Measurements from ENCODE around the gene OGFOD3. TPM values are rescaled to one million over a fixed set of nuclear protein-coding genes. Genes with fewer than 3 reads are reported as not detected.
"Not testable (repeated sequence)": the region's sequence is repeated elsewhere in the genome, so short reads cannot be mapped to it uniquely, and the experiment has no call there.

Gene OGFOD3
- total and polyA plus RNA-seq, 2 donors, result 10.0 to 31.5 TPM

- H3K4me3 ChIP-seq (ENCODE audit: low read depth, low read length), result no peak overlapping the region
- no peaks in the 10 kb centered on the region for H3K4me1 ChIP-seq (ENCODE audit: insufficient read depth)
- no peak for DNase-seq (ENCODE audit: extremely low spot score)
- WGBS, result 86% methylated on average over 7 of the region's 7 CpGs
- no peaks in the 10 kb centered on the region for H3K36me3 ChIP-seq (ENCODE audit: insufficient read depth)
- no peak overlapping the region for H3K27ac ChIP-seq (ENCODE audit: low read depth)
These were observed 63.5 kb downstream of the OGFOD3 start for GRCh38 chr17:82354804-82355308.

- WGBS, result 84% methylated on average over 8 of the region's 8 CpGs
- Histone ChIP-seq H3K27ac (ENCODE audit: low read depth) (no peak overlapping the region), H3K36me3 (ENCODE audit: insufficient read depth) (no peaks in the 10 kb centered on the region), H3K4me1 (ENCODE audit: insufficient read depth) (no peaks in the 10 kb centered on the region), H3K4me3 (ENCODE audit: low read depth, low read length) (no peak overlapping the region)
- no peak for DNase-seq (ENCODE audit: extremely low spot score)
These were observed 64.9 kb downstream of the OGFOD3 start for GRCh38 chr17:82353484-82353883.

- H3K36me3 ChIP-seq (ENCODE audit: insufficient read depth), result no peaks in the 10 kb centered on the region
- DNase-seq (ENCODE audit: extremely low spot score), result no peak
- no peak overlapping the region for H3K27ac ChIP-seq (ENCODE audit: low read depth)
- WGBS, result 35% methylated on average over 26 of the region's 26 CpGs
- no peak overlapping the region for H3K4me3 ChIP-seq (ENCODE audit: low read depth, low read length)
- no peaks in the 10 kb centered on the region for H3K4me1 ChIP-seq (ENCODE audit: insufficient read depth)
These were observed 66.5 kb downstream of the OGFOD3 start for GRCh38 chr17:82351713-82352488.

- Histone ChIP-seq H3K4me1 (ENCODE audit: insufficient read depth) (no peaks in the 10 kb centered on the region), H3K4me3 (ENCODE audit: low read depth, low read length) (no peak overlapping the region), H3K36me3 (ENCODE audit: insufficient read depth) (no peaks in the 10 kb centered on the region), H3K27ac (ENCODE audit: low read depth) (no peak overlapping the region)
- 56% methylated on average over 21 of the region's 21 CpGs for WGBS
- no peak for DNase-seq (ENCODE audit: extremely low spot score)
These were observed 67.1 kb downstream of the OGFOD3 start for GRCh38 chr17:82351254-82351712.

DNA sequence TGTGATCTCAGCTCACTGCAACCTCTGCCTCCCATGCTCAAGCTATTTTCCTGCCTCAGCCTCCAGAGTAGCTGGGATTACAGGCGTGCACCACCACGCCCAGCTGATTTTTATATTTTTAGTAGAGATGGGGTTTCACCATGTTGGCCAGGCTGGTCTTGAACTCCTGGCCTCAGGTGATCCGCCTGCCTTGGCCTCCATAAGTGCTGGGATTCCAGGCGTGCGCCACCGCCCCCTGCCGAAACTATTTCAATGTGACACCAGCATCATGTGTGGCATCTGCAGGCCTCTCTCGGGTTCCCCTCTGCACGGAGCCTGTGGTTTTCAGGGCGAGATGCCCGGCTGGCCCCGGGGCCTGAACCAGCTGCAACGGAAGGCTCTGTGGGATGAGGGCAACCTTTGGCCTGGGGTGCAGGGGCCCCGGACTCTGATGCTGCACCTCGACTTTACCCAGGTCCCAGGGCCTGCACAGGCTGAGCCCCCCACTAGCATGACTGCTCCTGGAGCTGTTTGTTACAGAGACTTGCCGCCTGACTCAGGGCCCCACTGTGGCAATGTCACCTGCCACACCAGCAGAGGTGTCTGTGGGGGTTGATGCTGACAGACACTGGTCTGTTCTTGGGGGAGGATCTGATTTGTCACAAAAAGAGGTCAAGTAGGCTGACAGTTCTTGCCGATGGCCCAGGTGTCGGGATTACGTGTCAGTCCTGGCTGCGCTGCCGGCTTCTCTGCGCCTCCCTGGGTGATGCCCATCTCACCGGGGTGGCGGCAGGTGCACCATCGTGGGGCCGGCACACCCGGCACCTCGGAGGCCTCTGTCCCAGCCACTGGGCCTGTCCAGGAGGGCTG lies 68.0 kb downstream of the OGFOD3 start:
- DNase-seq (ENCODE audit: extremely low spot score), result no peak
- Histone ChIP-seq H3K27ac (ENCODE audit: low read depth) (no peak overlapping the region), H3K36me3 (ENCODE audit: insufficient read depth) (no peaks in the 10 kb centered on the region), H3K4me1 (ENCODE audit: insufficient read depth) (no peaks in the 10 kb centered on the region), H3K4me3 (ENCODE audit: low read depth, low read length) (no peak overlapping the region)
- 91% methylated on average over 28 of the region's 28 CpGs for WGBS

GRCh38 chr17:82349287-82349701 lies 69.1 kb downstream of the OGFOD3 start:
- no peak overlapping the region for H3K4me3 ChIP-seq (ENCODE audit: low read depth, low read length)

GRCh38 chr17:82348866-82349265 lies 69.5 kb downstream of the OGFOD3 start:
- WGBS, result 38% methylated on average over 11 of the region's 11 CpGs
- Histone ChIP-seq H3K27ac (ENCODE audit: low read depth) (no peak overlapping the region), H3K4me3 (ENCODE audit: low read depth, low read length) (no peak overlapping the region), H3K4me1 (ENCODE audit: insufficient read depth) (no peaks in the 10 kb centered on the region), H3K36me3 (ENCODE audit: insufficient read depth) (no peaks in the 10 kb centered on the region)
- no peak for DNase-seq (ENCODE audit: extremely low spot score)

More at GRCh38 chr17:82349287-82349701, 69.1 kb downstream of the OGFOD3 start:
- H3K36me3 ChIP-seq (ENCODE audit: insufficient read depth), result no peaks in the 10 kb centered on the region
- WGBS, result 39% methylated on average over 11 of the region's 11 CpGs
- no peaks in the 10 kb centered on the region for H3K4me1 ChIP-seq (ENCODE audit: insufficient read depth)
- no peak overlapping the region for H3K27ac ChIP-seq (ENCODE audit: low read depth)
- DNase-seq (ENCODE audit: extremely low spot score), result no peak

- Histone ChIP-seq H3K36me3 (ENCODE audit: insufficient read depth) (no peaks in the 10 kb centered on the region), H3K27ac (ENCODE audit: low read depth) (no peak overlapping the region), H3K4me3 (ENCODE audit: low read depth, low read length) (no peak overlapping the region), H3K4me1 (ENCODE audit: insufficient read depth) (no peaks in the 10 kb centered on the region)
- WGBS, result 56% methylated on average over 9 of the region's 9 CpGs
- no peak for DNase-seq (ENCODE audit: extremely low spot score)
These were observed 70.0 kb downstream of the OGFOD3 start for GRCh38 chr17:82348434-82348833.

DNA sequence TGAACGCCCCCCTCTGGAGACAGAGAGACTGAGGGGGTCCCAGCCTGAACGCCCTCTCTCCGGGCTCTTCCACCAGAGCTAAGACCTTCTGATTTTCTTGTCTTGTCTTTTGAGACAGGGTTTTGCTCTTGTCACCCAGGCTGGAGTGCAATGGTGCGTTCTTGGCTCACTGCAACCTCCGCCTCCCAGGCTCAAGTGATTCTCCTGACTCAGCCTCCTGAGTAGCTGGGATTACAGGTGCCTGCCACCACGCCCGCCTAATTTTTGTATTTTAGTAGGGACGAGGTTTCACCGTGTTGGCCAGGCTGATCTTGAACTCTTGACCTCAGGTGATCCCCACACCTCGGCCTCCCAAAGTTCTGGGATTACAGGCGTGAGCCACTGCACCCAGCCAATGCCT lies 70.4 kb downstream of the OGFOD3 start:
- not testable (repeated sequence) for H3K4me3 ChIP-seq (ENCODE audit: low read depth, low read length)
- WGBS, result 83% methylated on average over 11 of the region's 11 CpGs

GRCh38 chr17:82346342-82347300 lies 71.8 kb downstream of the OGFOD3 start:
- H3K4me3 ChIP-seq (ENCODE audit: low read depth, low read length), result no peak overlapping the region
- no peak for DNase-seq (ENCODE audit: extremely low spot score)
- H3K4me1 ChIP-seq (ENCODE audit: insufficient read depth), result no peaks in the 10 kb centered on the region
- 70% methylated on average over 28 of the region's 28 CpGs for WGBS
- H3K36me3 ChIP-seq (ENCODE audit: insufficient read depth), result no peaks in the 10 kb centered on the region
- no peak overlapping the region for H3K27ac ChIP-seq (ENCODE audit: low read depth)

More for the DNA sequence above, 70.4 kb downstream of the OGFOD3 start:
- H3K4me1 ChIP-seq (ENCODE audit: insufficient read depth); H3K36me3 ChIP-seq (ENCODE audit: insufficient read depth); H3K27ac ChIP-seq (ENCODE audit: low read depth); DNase-seq (ENCODE audit: extremely low spot score): not testable (repeated sequence)

DNA sequence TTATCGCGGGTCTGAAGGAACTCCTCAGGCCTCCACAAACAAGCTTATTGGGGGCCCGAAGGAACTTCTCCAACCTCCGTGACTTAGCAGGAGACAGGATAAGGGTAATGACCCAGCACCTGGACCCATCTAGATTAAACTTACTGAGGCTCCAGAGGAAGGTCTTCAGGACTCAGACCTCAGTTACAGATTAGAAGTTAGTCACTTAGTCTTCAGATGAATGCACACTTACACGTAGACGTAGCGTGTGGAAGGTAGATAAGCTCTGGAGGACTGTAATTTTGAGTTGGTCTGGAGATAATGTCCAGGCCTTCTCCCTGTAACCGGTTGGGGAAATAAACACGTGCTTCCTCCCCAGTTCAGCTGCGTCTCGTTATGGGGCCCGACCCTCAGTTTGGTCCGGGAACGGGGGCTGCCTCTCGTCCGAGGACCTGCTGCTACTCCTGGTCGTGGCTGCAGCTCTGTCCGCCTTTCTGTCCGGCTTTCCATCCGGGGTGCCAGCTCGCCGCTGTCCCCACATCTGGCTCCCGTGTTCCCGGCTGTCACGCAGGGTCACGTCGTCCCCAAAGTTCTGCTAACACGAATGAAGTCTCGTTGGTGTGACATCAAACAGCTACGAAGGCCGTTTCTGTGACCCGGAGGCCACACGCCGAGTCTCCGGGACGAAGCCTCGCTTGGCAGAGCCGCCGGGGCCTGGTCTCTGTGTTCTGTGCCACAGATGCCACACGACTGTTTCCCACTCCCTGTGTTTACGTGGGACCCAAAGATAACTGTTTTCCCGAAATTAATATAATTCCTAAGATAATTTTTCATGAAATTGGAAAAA lies 73.0 kb downstream of the OGFOD3 start:
- DNase-seq (ENCODE audit: extremely low spot score), result no peak
- Histone ChIP-seq H3K27ac (ENCODE audit: low read depth) (no peak overlapping the region), H3K36me3 (ENCODE audit: insufficient read depth) (no peaks in the 10 kb centered on the region), H3K4me1 (ENCODE audit: insufficient read depth) (no peaks in the 10 kb centered on the region), H3K4me3 (ENCODE audit: low read depth, low read length) (no peak overlapping the region)
- WGBS, result 84% methylated on average over 42 of the region's 42 CpGs

GRCh38 chr17:82344175-82344907 lies 74.0 kb downstream of the OGFOD3 start:
- H3K4me3 ChIP-seq (ENCODE audit: low read depth, low read length), result no peak overlapping the region
- WGBS, result 77% methylated on average over 24 of the region's 24 CpGs
- no peak overlapping the region for H3K27ac ChIP-seq (ENCODE audit: low read depth)
- DNase-seq (ENCODE audit: extremely low spot score), result no peak
- H3K4me1 ChIP-seq (ENCODE audit: insufficient read depth), result no peaks in the 10 kb centered on the region
- no peaks in the 10 kb centered on the region for H3K36me3 ChIP-seq (ENCODE audit: insufficient read depth)

Data from urinary bladder (tissue), 4 donors.